Smooth muscle cell (in vitro differentiated cells): ENCODE measurements around the gene ABCB11. TPM values are rescaled to one million over a fixed set of nuclear protein-coding genes. Genes with fewer than 3 reads are reported as not detected.
A peak's percentile ranks its signal among the peaks of the same experiment; 100 is the strongest.
"Not testable (repeated sequence)": the region's sequence is repeated elsewhere in the genome, so short reads cannot be mapped to it uniquely, and the experiment has no call there.

Experiments used
- DNase-seq: peaks from one replicate; lab custom pipeline; 2025; ENCODE audit not compliant: unreplicated experiment; lab: John Stamatoyannopoulos, UW
- H2AFZ ChIP-seq: fragments of 200-600 bp; sonication (generic); 2 replicates; pipeline ENCODE4 v1.6.0; 2016; ENCODE audit warnings: antibody characterized with exemption, low read depth, mild to moderate bottlenecking
- H3F3A ChIP-seq: fragments of 200-600 bp; sonication (generic); 2 replicates; pipeline ENCODE4 v1.6.0; 2017; ENCODE audit warnings: antibody characterized with exemption, low read depth
- H3K27ac ChIP-seq: fragments of 200-600 bp; sonication (generic); 2 replicates; pipeline ENCODE4 v1.5.1; 2016; ENCODE audit warnings: low read depth, mild to moderate bottlenecking
- H3K27me3 ChIP-seq: fragments of 200-600 bp; sonication (generic); 2 replicates; pipeline ENCODE4 v1.6.1; 2016; ENCODE audit warnings: low read depth, mild to moderate bottlenecking
- H3K36me3 ChIP-seq: fragments of 200-600 bp; sonication (generic); 2 replicates; pipeline ENCODE4 v1.5.1; 2016; ENCODE audit warnings: low read depth
- H3K4me1 ChIP-seq: fragments of 200-600 bp; sonication (generic); 2 replicates; pipeline ENCODE4 v1.5.1; 2016; ENCODE audit warnings: low read depth
- H3K4me2 ChIP-seq: fragments of 200-600 bp; sonication (generic); 2 replicates; pipeline ENCODE4 v1.6.0; 2016; ENCODE audit warnings: mild to moderate bottlenecking
- H3K4me3 ChIP-seq: fragments of 200-600 bp; sonication (generic); 2 replicates; pipeline ENCODE4 v1.5.1; 2016; ENCODE audit warnings: mild to moderate bottlenecking
- H3K79me2 ChIP-seq: fragments of 200-600 bp; sonication (generic); 2 replicates; pipeline ENCODE4 v1.6.0; 2016; ENCODE audit warnings: low read depth, mild to moderate bottlenecking
- H3K9ac ChIP-seq: fragments of 200-600 bp; sonication (generic); 2 replicates; pipeline ENCODE4 v1.6.0; 2016; ENCODE audit warnings: low read depth
- H3K9me3 ChIP-seq: fragments of 200-600 bp; sonication (generic); replicated peaks from 2 replicates; pipeline ENCODE4 v1.5.1; 2016; ENCODE audit warnings: low read depth
- H4K20me1 ChIP-seq: fragments of 200-600 bp; sonication (generic); 2 replicates; pipeline ENCODE4 v1.6.0; 2016; ENCODE audit warnings: low read depth
- WGBS: methylation state at CpG from one replicate; pipeline ENCODE4 v1.1.7; 2016; ENCODE audit warnings: low lambda C conversion rate; 5-methylcytosine and 5-hydroxymethylcytosine counted together
- polyA plus RNA-seq: library from polyadenylated mRNA; unstranded; fragments of >200 nt; fragmentation: Nextera tagmentation; extraction: Ambion mirVana; gene quantifications from 2 replicates; pipeline ENCODE4 v1.2.1, GENCODE V29; 2016
- total RNA-seq: library from RNA; depleted of rRNA; stranded (reverse); fragments of >200 nt; gene quantifications from 2 replicates; pipeline ENCODE4 v1.2.3, GENCODE V29; 2014
- TF ChIP-seq, protein P1 (sequence below): fragments of 200-600 bp; sonication (generic); IDR thresholded peaks from 2 replicates; pipeline ENCODE4 v1.5.1; 2017; ENCODE audit warnings: borderline replicate concordance, mild to moderate bottlenecking, antibody characterized with exemption; ENCODE audit not compliant: insufficient read depth, poor library complexity, severe bottlenecking

Gene ABCB11
- total and polyA plus RNA-seq, 2 experiments from 2014 or later = 0.04 to 0.05 TPM

DNA sequence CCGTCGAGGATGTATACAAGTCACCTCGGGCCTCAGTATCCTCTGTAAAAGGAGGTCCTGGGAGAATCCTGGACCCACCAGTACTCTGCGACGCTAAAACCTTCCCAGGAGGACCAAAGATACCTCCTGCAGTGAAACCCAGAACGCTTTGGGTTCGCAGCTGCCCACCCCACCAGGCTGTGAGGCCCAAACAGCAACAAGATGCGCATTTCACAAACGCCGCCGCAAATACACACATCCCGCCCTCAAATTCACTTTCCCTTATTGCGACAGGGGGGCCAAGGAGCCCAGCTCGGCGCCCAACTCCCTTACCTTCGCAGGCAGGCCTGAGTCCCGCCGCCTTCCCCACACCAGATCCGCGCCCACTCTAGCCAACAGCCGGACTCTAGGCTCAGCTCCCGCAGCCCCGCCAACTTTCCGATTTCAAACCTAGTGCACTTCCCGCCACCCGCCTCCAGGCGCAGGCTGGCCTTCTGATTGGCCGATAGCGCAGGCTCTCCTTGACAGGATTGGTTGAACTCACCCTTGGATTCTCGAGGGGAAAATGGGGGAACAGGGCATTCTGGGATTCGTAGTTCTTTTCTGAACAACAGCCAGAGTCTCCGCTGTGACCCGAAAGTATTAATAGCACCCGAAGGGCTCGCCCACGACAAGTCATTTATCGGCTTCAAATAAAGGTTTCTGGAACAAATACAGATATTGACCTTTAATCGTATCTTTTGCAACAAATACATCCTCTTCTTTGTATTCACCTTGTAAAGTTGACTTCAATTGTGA is 140.9 kb downstream of the ABCB11 start, which contains the start of gene SPC25:
SPC25 (minus strand) TSS at position 425 of the 777 bp plus-strand sequence. CDS start 911 bp downstream, outside the sequence.
- no peaks in the 10 kb centered on the region for H3F3A ChIP-seq
- 1% methylated on average over 37 of the region's 38 CpGs for WGBS
- TF ChIP-seq, protein P1, sequence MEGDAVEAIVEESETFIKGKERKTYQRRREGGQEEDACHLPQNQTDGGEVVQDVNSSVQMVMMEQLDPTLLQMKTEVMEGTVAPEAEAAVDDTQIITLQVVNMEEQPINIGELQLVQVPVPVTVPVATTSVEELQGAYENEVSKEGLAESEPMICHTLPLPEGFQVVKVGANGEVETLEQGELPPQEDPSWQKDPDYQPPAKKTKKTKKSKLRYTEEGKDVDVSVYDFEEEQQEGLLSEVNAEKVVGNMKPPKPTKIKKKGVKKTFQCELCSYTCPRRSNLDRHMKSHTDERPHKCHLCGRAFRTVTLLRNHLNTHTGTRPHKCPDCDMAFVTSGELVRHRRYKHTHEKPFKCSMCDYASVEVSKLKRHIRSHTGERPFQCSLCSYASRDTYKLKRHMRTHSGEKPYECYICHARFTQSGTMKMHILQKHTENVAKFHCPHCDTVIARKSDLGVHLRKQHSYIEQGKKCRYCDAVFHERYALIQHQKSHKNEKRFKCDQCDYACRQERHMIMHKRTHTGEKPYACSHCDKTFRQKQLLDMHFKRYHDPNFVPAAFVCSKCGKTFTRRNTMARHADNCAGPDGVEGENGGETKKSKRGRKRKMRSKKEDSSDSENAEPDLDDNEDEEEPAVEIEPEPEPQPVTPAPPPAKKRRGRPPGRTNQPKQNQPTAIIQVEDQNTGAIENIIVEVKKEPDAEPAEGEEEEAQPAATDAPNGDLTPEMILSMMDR = no peak
- peak; percentile 30 for DNase-seq
- H4K20me1 ChIP-seq = no peaks in the 10 kb centered on the region
- no peak within 1 kb of the TSS for H3K27ac ChIP-seq
- H3K27me3 ChIP-seq = no peaks in the 10 kb centered on the region
- H3K4me3 ChIP-seq = peak within 1 kb of the TSS; percentile 80
- peak within 1 kb of the TSS; percentile 97 for H3K4me2 ChIP-seq
- H3K9ac ChIP-seq = peak within 1 kb of the TSS; percentile 54
- peaks cover 3% of the 10 kb centered on the region for H3K4me1 ChIP-seq
- peak within 1 kb of the TSS; percentile 96 for H2AFZ ChIP-seq
- no peaks in the 10 kb centered on the region for H3K36me3 ChIP-seq
- no peaks in the 10 kb centered on the region for H3K79me2 ChIP-seq
- H3K9me3 ChIP-seq = no peaks in the 10 kb centered on the region

GRCh38 chr2:168889635-168890005 is 141.5 kb downstream of the ABCB11 start:
- TF ChIP-seq, protein P1 = no peak

GRCh38 chr2:168884975-168885374 is 146.1 kb downstream of the ABCB11 start:
- Histone ChIP-seq H3K4me2 (no peak overlapping the region), H2AFZ (no peak overlapping the region), H3K9me3 (no peaks in the 10 kb centered on the region), H3K4me1 (peaks cover 3% of the 10 kb centered on the region), H3K79me2 (no peaks in the 10 kb centered on the region), H3K27me3 (no peaks in the 10 kb centered on the region), H3K27ac (no peak overlapping the region), H3K4me3 (no peak overlapping the region), H4K20me1 (no peaks in the 10 kb centered on the region), H3F3A (no peaks in the 10 kb centered on the region), H3K36me3 (no peaks in the 10 kb centered on the region), H3K9ac (no peak overlapping the region)
- 100% methylated on average over 1 of the region's 1 CpG for WGBS
- no peak for DNase-seq
- TF ChIP-seq, protein P1 = no peak

More at GRCh38 chr2:168889635-168890005, 141.5 kb downstream of the ABCB11 start:
- Histone ChIP-seq H2AFZ (peak overlapping the region; percentile 96), H3F3A (no peaks in the 10 kb centered on the region), H4K20me1 (no peaks in the 10 kb centered on the region), H3K27me3 (no peaks in the 10 kb centered on the region), H3K9ac (peak overlapping the region; percentile 54), H3K9me3 (no peaks in the 10 kb centered on the region), H3K27ac (no peak overlapping the region), H3K36me3 (no peaks in the 10 kb centered on the region), H3K4me1 (peaks cover 3% of the 10 kb centered on the region), H3K4me3 (peak overlapping the region; percentile 80), H3K79me2 (no peaks in the 10 kb centered on the region), H3K4me2 (peak overlapping the region; percentile 97)
- WGBS = 18% methylated on average over 3 of the region's 3 CpGs
- DNase-seq = no peak

- not testable (repeated sequence) for H3K4me1 ChIP-seq, H3F3A ChIP-seq, H3K9ac ChIP-seq, H3K4me2 ChIP-seq, H3K9me3 ChIP-seq, H3K4me3 ChIP-seq, DNase-seq, H4K20me1 ChIP-seq, H3K27ac ChIP-seq, H3K36me3 ChIP-seq, H2AFZ ChIP-seq, H3K79me2 ChIP-seq, H3K27me3 ChIP-seq
- WGBS = 98% methylated on average over 12 of the region's 12 CpGs
These were observed 149.0 kb downstream of the ABCB11 start for GRCh38 chr2:168882163-168882562.
